Stromal cell of bone marrow (primary cell): Measurements from ENCODE around the gene KNDC1.
"Not testable (repeated sequence)": the region's sequence is repeated elsewhere in the genome, so short reads cannot be mapped to it uniquely, and the experiment has no call there.

Source experiments
- DNase-seq: peaks from one replicate; pipeline ENCODE4 v3.0.0-alpha.2; 2012; ENCODE audit warnings: low read depth

KNDC1 gene

GRCh38 chr10:133224756-133225372 is 64.8 kb downstream of the KNDC1 start:
- DNase-seq = no peak

- DNase-seq = no peak
These were observed 65.7 kb downstream of the KNDC1 start for GRCh38 chr10:133225707-133226191.

- DNase-seq = no peak
These were observed 66.3 kb downstream of the KNDC1 start for GRCh38 chr10:133226251-133226808.

- no peak for DNase-seq
These were observed 67.2 kb downstream of the KNDC1 start for GRCh38 chr10:133227256-133227655.

GRCh38 chr10:133229265-133230043 is 69.4 kb downstream of the KNDC1 start:
- DNase-seq = no peak

- no peak for DNase-seq
These were observed 70.0 kb downstream of the KNDC1 start, which contains the start of gene UTF1 for GRCh38 chr10:133230044-133230361. TSS of gene UTF1 (plus strand) at chr10:133230217. CDS start at chr10:133230289, 72 bp downstream.

- DNase-seq = no peak
These were observed 70.6 kb downstream of the KNDC1 start for GRCh38 chr10:133230387-133231195.

GRCh38 chr10:133231244-133231945 is 71.4 kb downstream of the KNDC1 start:
- no peak for DNase-seq

GRCh38 chr10:133231946-133232574 is 72.0 kb downstream of the KNDC1 start:
- no peak for DNase-seq

- DNase-seq = not testable (repeated sequence)
These were observed 74.8 kb downstream of the KNDC1 start for GRCh38 chr10:133234796-133235195.

GRCh38 chr10:133235265-133235855 is 75.3 kb downstream of the KNDC1 start:
- DNase-seq = no peak

- DNase-seq = no peak
These were observed 75.9 kb downstream of the KNDC1 start for GRCh38 chr10:133235932-133236331.

- DNase-seq = no peak
These were observed 76.6 kb downstream of the KNDC1 start for GRCh38 chr10:133236401-133237240.

- DNase-seq = no peak
These were observed 77.2 kb downstream of the KNDC1 start for GRCh38 chr10:133237241-133237587.

- no peak for DNase-seq
These were observed 77.8 kb downstream of the KNDC1 start, which contains the start of gene VENTX for GRCh38 chr10:133237588-133238465. TSS of gene VENTX (plus strand) at chr10:133237855. CDS start at chr10:133237915, 60 bp downstream.

- no peak for DNase-seq
These were observed 78.4 kb downstream of the KNDC1 start for GRCh38 chr10:133238466-133238804.

- DNase-seq = no peak
These were observed 80.0 kb downstream of the KNDC1 start for GRCh38 chr10:133239990-133240389.

GRCh38 chr10:133241501-133242205 is 81.6 kb downstream of the KNDC1 start:
- DNase-seq = no peak
